K562 (cell line): ENCODE results near the gene SLC7A4. TPM values are rescaled to one million over a fixed set of nuclear protein-coding genes. Genes with fewer than 3 reads are reported as not detected.

ENCODE experiments used
- E4F1 ChIP-seq: fragments of 250-450 bp; sonication (Bioruptor Pico); IDR thresholded peaks from 2 replicates; pipeline ENCODE4 v1.5.0; 2021; ENCODE audit warnings: mild to moderate bottlenecking, borderline replicate concordance
- ELF4 ChIP-seq: fragments of 450-650 bp; formaldehyde crosslinking; IDR thresholded peaks from 2 replicates; pipeline ENCODE4 v1.4.0; 2022; ENCODE audit warnings: missing genetic modification characterization
- GABPB1 ChIP-seq: sonication (generic); formaldehyde crosslinking; IDR thresholded peaks from 2 replicates; pipeline ENCODE4 v1.8.0; 2022; ENCODE audit warnings: mild to moderate bottlenecking, missing genetic modification reagents
- KLF1 ChIP-seq: fragments of 450-650 bp; IDR thresholded peaks from 2 replicates; pipeline ENCODE4 v1.6.1; 2016; ENCODE audit warnings: missing genetic modification characterization, missing compliant biosample characterization
- L3MBTL2 ChIP-seq: fragments of 450-650 bp; IDR thresholded peaks from 2 replicates; pipeline ENCODE4 v1.6.1; 2016; ENCODE audit warnings: mild to moderate bottlenecking, moderate library complexity
- MAFG ChIP-seq: fragments of 450-650 bp; conservative IDR thresholded peaks from 2 replicates; pipeline ENCODE4 v1.6.1; 2016; ENCODE audit warnings: missing genetic modification characterization, missing compliant biosample characterization
- MCM5 ChIP-seq: fragments of 450-650 bp; IDR thresholded peaks from 2 replicates; pipeline ENCODE4 v1.6.1; 2016; ENCODE audit warnings: low read depth
- MED1 ChIP-seq: sonication (generic); formaldehyde crosslinking; IDR thresholded peaks from 2 replicates; pipeline ENCODE4 v1.8.1; 2023; ENCODE audit warnings: missing genetic modification reagents, borderline replicate concordance
- MNT ChIP-seq, 2 experiments: fragments of 450-650 bp; conservative IDR thresholded peaks; 2 replicates each; pipeline ENCODE4 v1.6.1; 2017; ENCODE audit warnings: mild to moderate bottlenecking in 2 of 2, moderate library complexity in 2 of 2
- NFE2L1 ChIP-seq: fragments of 450-650 bp; IDR thresholded peaks from 2 replicates; pipeline ENCODE4 v1.6.1; 2016; ENCODE audit warnings: missing genetic modification characterization, low read depth, mild to moderate bottlenecking, missing compliant biosample characterization, moderate library complexity, borderline replicate concordance
- RHOXF2B ChIP-seq: fragments of 250-450 bp; sonication (Bioruptor Pico); conservative IDR thresholded peaks from 2 replicates; pipeline ENCODE4 v1.5.1; 2021
- TEAD2 ChIP-seq: fragments of 450-650 bp; IDR thresholded peaks from 2 replicates; pipeline ENCODE4 v1.6.1; 2016; ENCODE audit warnings: missing genetic modification characterization, control low read depth, missing compliant biosample characterization
- TFAP4 ChIP-seq: sonication (generic); formaldehyde crosslinking; IDR thresholded peaks from 2 replicates; pipeline ENCODE4 v1.8.0; 2022; ENCODE audit warnings: missing genetic modification reagents, mild to moderate bottlenecking, moderate library complexity, borderline replicate concordance
- ZNF239 ChIP-seq: fragments of 250-450 bp; sonication (Bioruptor Pico); IDR thresholded peaks from 2 replicates; pipeline ENCODE4 v1.4.0; 2020; ENCODE audit warnings: mild to moderate bottlenecking
- ZNF24 ChIP-seq: fragments of 450-650 bp; IDR thresholded peaks from 2 replicates; pipeline ENCODE4 v1.6.1; 2016
- ZNF436 ChIP-seq: fragments of 250-450, 450-650 bp; sonication (Bioruptor Pico); formaldehyde crosslinking; IDR thresholded peaks from 2 replicates; pipeline ENCODE4 v1.7.0; 2020; ENCODE audit warnings: mild to moderate bottlenecking
- ZNF518B ChIP-seq: fragments of 250-450 bp; sonication (Bioruptor Pico); IDR thresholded peaks from 2 replicates; pipeline ENCODE4 v1.5.0; 2021; ENCODE audit warnings: mild to moderate bottlenecking, moderate library complexity
- polyA plus RNA-seq, 8 experiments: library from polyadenylated mRNA; depleted of rRNA in 4 of 8; stranded (reverse) in 5 of 8; unstranded in 3 of 8; fragments of >200 nt; fragmentation: Nextera tagmentation in 2 of 8; fragmentation: Illumina TruSeq in 1 of 8; extraction: Ambion mirVana in 2 of 8; extraction: Trizol in 1 of 8; gene quantifications; 2 replicates each; pipeline versions ENCODE4 v1.2.1 to v1.2.3, GENCODE V29; 2011 to 2014; ENCODE audit warnings: inconsistent platforms in 1 of 8, missing spikeins in 1 of 8
- total RNA-seq, 7 experiments: library from RNA; depleted of rRNA in 6 of 7; stranded (reverse); fragments of >200 nt in 6 of 7; fragmentation: Illumina TruSeq in 2 of 7; extraction: Trizol in 2 of 7; gene quantifications; 2 replicates each; pipeline versions ENCODE4 v1.2.1 to v1.2.3, GENCODE V29; 2011 to 2021; ENCODE audit warnings: low replicate concordance in 1 of 7

The SLC7A4 gene
- total and polyA plus RNA-seq, 9 of the 15 experiments (the other 6 are each of a cell fraction or from before 2014, with no cell fraction given) = not detected

- TF ChIP-seq NFE2L1 (tag) = no peak
- TF ChIP-seq E4F1 = peak; percentile 26; the same call in 1 of the 2 replicates
- no peak for TF ChIP-seq MAFG
- TF ChIP-seq ZNF518B = no peak
- TF ChIP-seq ZNF436 = no peak
- TF ChIP-seq GABPB1 = no peak
- TF ChIP-seq KLF1 = peak; percentile 35; the same call in 1 of the 2 replicates
- no peak; the same call in 1 of the 2 replicates for TF ChIP-seq RHOXF2B (CRISPR knock-in tag)
- no peak for TF ChIP-seq ZNF239 (CRISPR knock-in tag)
- TF ChIP-seq MED1 = peak; percentile 86; the same call in 1 of the 2 replicates
- TF ChIP-seq MCM5 = no peak
- 0 out of 2 replicates have a peak, but pooled peaks have one; percentile 49 for TF ChIP-seq ELF4
- TF ChIP-seq TFAP4 (CRISPR knock-in tag) = peak; percentile 34; the same call in 1 of the 2 replicates
- TF ChIP-seq MNT (conservative IDR thresholded peaks at IDR 0.05) = no peak
- no peak for TF ChIP-seq ZNF24
- no peak for TF ChIP-seq TEAD2
- no peak for TF ChIP-seq L3MBTL2
Observed at GRCh38 chr22:21052715-21053459, 20.5 kb upstream of the SLC7A4 start (continued).
